Stimulated activated CD8-positive, alpha-beta memory T cell treated with anti-CD3 and anti-CD28 coated beads, Interleukin-2, amount 100 ng/mL, for 1 hour (primary cell): Measurements from ENCODE around the gene SCNN1A.

Experiments
- DNase-seq, 2 donors: peaks; one replicate each; pipeline ENCODE4 v3.0.0-alpha.2; 2020; ENCODE audit warnings: low read depth in 2 of 2

Gene SCNN1A

GRCh38 chr12:6384499-6385436, 9.4 kb upstream of the SCNN1A start:
- DNase-seq: no peak

- DNase-seq: no peak
Measured at GRCh38 chr12:6383572-6384498, 8.5 kb upstream of the SCNN1A start, which contains the start of gene LTBR. Gene LTBR, plus strand, starts transcription at chr12:6384162. Its CDS starts 197 bp downstream, at chr12:6384359.

- no peak for DNase-seq
Measured at GRCh38 chr12:6382982-6383381, 7.6 kb upstream of the SCNN1A start.

GRCh38 chr12:6382371-6382770, 7.0 kb upstream of the SCNN1A start:
- no peak for DNase-seq

GRCh38 chr12:6380141-6381121, 5.1 kb upstream of the SCNN1A start:
- DNase-seq: no peak

GRCh38 chr12:6378709-6379472, 3.5 kb upstream of the SCNN1A start:
- no peak for DNase-seq

- DNase-seq: no peak
Measured at GRCh38 chr12:6377667-6377994, 2.3 kb upstream of the SCNN1A start.

GRCh38 chr12:6376870-6377666, 1.7 kb upstream of the SCNN1A start:
- DNase-seq: no peak

GRCh38 chr12:6376079-6376869, 911 bp upstream of the SCNN1A start:
- DNase-seq: no peak

GRCh38 chr12:6374786-6375160, 590 bp downstream of the SCNN1A start:
- no peak for DNase-seq

GRCh38 chr12:6374028-6374785, 1.2 kb downstream of the SCNN1A start:
- no peak for DNase-seq

- no peak for DNase-seq
Measured at GRCh38 chr12:6373022-6373787, 2.2 kb downstream of the SCNN1A start.

GRCh38 chr12:6372403-6373003, 2.9 kb downstream of the SCNN1A start:
- no peak for DNase-seq

GRCh38 chr12:6370994-6371754, 4.2 kb downstream of the SCNN1A start:
- no peak for DNase-seq

GRCh38 chr12:6370576-6370935, 4.8 kb downstream of the SCNN1A start:
- no peak for DNase-seq

- DNase-seq: no peak
Measured at GRCh38 chr12:6369916-6370575, 5.3 kb downstream of the SCNN1A start.
